Activated naive CD8-positive, alpha-beta T cell treated with anti-CD3 and anti-CD28 coated beads, Interleukin-2, amount 50 U/mL, for 24 hours (primary cell): ENCODE measurements around the gene SORL1.
A peak's percentile ranks its signal among the peaks of the same experiment; 100 is the strongest.
"Not testable (repeated sequence)": the region's sequence is repeated elsewhere in the genome, so short reads cannot be mapped to it uniquely, and the experiment has no call there.

Experiments used
- ATAC-seq: fragments of 150-1000 bp; cut with Tn5 transposase; one replicate; pipeline ENCODE4 v1.10.0; 2021
- DNase-seq: peaks from one replicate; pipeline ENCODE4 v3.0.0; 2021
- H3K27ac Mint-ChIP-seq: one replicate; pipeline ENCODE4 v1.8.0; 2021; ENCODE audit warnings: mild to moderate bottlenecking, mixed read lengths
- H3K27me3 Mint-ChIP-seq: one replicate; pipeline ENCODE4 v1.8.0; 2021; ENCODE audit warnings: mixed read lengths
- H3K36me3 Mint-ChIP-seq: one replicate; pipeline ENCODE4 v1.8.0; 2021; ENCODE audit warnings: low read depth, mixed read lengths
- H3K4me1 Mint-ChIP-seq: one replicate; pipeline ENCODE4 v1.8.0; 2021; ENCODE audit warnings: mixed read lengths
- H3K4me3 Mint-ChIP-seq: one replicate; pipeline ENCODE4 v1.8.0; 2021; ENCODE audit warnings: mild to moderate bottlenecking, moderate library complexity, mixed read lengths
- H3K9me3 Mint-ChIP-seq: one replicate; pipeline ENCODE4 v1.8.0; 2021; ENCODE audit warnings: mixed read lengths

The SORL1 gene

GRCh38 chr11:121634273-121634672 is 182.2 kb downstream of the SORL1 start:
- ATAC-seq (no peak), DNase-seq (no peak)
- no peaks in the 10 kb centered on the region for H3K27me3 Mint-ChIP-seq
- no peaks in the 10 kb centered on the region for H3K9me3 Mint-ChIP-seq
- H3K27ac Mint-ChIP-seq: no peak overlapping the region
- H3K4me3 Mint-ChIP-seq: no peak overlapping the region
- H3K4me1 Mint-ChIP-seq: no peaks in the 10 kb centered on the region
- peaks cover 13% of the 10 kb centered on the region for H3K36me3 Mint-ChIP-seq

- no peaks in the 10 kb centered on the region for H3K27me3 Mint-ChIP-seq
- peaks cover 11% of the 10 kb centered on the region for H3K36me3 Mint-ChIP-seq
- DNase-seq (no peak), ATAC-seq (no peak)
- H3K4me1 Mint-ChIP-seq: no peaks in the 10 kb centered on the region
- H3K4me3 Mint-ChIP-seq: no peak overlapping the region
- no peak overlapping the region for H3K27ac Mint-ChIP-seq
- H3K9me3 Mint-ChIP-seq: no peaks in the 10 kb centered on the region
These were observed 182.8 kb downstream of the SORL1 start for GRCh38 chr11:121634889-121635288.

- H3K9me3 Mint-ChIP-seq: no peaks in the 10 kb centered on the region
- DNase-seq: no peak
- no peaks in the 10 kb centered on the region for H3K4me1 Mint-ChIP-seq
- H3K4me3 Mint-ChIP-seq: no peak overlapping the region
- H3K27me3 Mint-ChIP-seq: no peaks in the 10 kb centered on the region
- H3K36me3 Mint-ChIP-seq: peaks cover 6% of the 10 kb centered on the region
- H3K27ac Mint-ChIP-seq: no peak overlapping the region
- no peak for ATAC-seq
These were observed 184.1 kb downstream of the SORL1 start for GRCh38 chr11:121636081-121636799.

- no peak for ATAC-seq
- Mint-ChIP-seq H3K4me1 (no peaks in the 10 kb centered on the region), H3K27me3 (no peaks in the 10 kb centered on the region), H3K9me3 (no peaks in the 10 kb centered on the region), H3K36me3 (peaks cover 6% of the 10 kb centered on the region), H3K27ac (no peak overlapping the region), H3K4me3 (no peak overlapping the region)
- DNase-seq: no peak
These were observed 184.7 kb downstream of the SORL1 start for GRCh38 chr11:121636800-121637176.

- not testable (repeated sequence) for H3K36me3 Mint-ChIP-seq, DNase-seq, ATAC-seq, H3K4me3 Mint-ChIP-seq, H3K27ac Mint-ChIP-seq, H3K9me3 Mint-ChIP-seq, H3K4me1 Mint-ChIP-seq, H3K27me3 Mint-ChIP-seq
These were observed 185.5 kb downstream of the SORL1 start for GRCh38 chr11:121637587-121637986.

- no peaks in the 10 kb centered on the region for H3K27me3 Mint-ChIP-seq
- H3K4me1 Mint-ChIP-seq: no peaks in the 10 kb centered on the region
- no peak overlapping the region for H3K27ac Mint-ChIP-seq
- H3K4me3 Mint-ChIP-seq: no peak overlapping the region
- H3K9me3 Mint-ChIP-seq: no peaks in the 10 kb centered on the region
- DNase-seq: no peak
- H3K36me3 Mint-ChIP-seq: no peaks in the 10 kb centered on the region
- ATAC-seq: peak; percentile 36
These were observed 191.5 kb downstream of the SORL1 start for GRCh38 chr11:121643479-121644186.

GRCh38 chr11:121644187-121644512 is 192.0 kb downstream of the SORL1 start:
- no peaks in the 10 kb centered on the region for H3K4me1 Mint-ChIP-seq
- H3K36me3 Mint-ChIP-seq: no peaks in the 10 kb centered on the region
- H3K4me3 Mint-ChIP-seq: no peak overlapping the region
- no peak for ATAC-seq
- DNase-seq: no peak
- H3K27me3 Mint-ChIP-seq: no peaks in the 10 kb centered on the region
- no peaks in the 10 kb centered on the region for H3K9me3 Mint-ChIP-seq
- no peak overlapping the region for H3K27ac Mint-ChIP-seq

GRCh38 chr11:121645001-121645400 is 192.9 kb downstream of the SORL1 start:
- DNase-seq (no peak), ATAC-seq (no peak)
- no peak overlapping the region for H3K27ac Mint-ChIP-seq
- H3K4me1 Mint-ChIP-seq: peaks cover 3% of the 10 kb centered on the region
- no peak overlapping the region for H3K4me3 Mint-ChIP-seq
- no peaks in the 10 kb centered on the region for H3K27me3 Mint-ChIP-seq
- H3K9me3 Mint-ChIP-seq: no peaks in the 10 kb centered on the region
- no peaks in the 10 kb centered on the region for H3K36me3 Mint-ChIP-seq

- Mint-ChIP-seq H3K27ac (no peak overlapping the region), H3K9me3 (no peaks in the 10 kb centered on the region), H3K36me3 (no peaks in the 10 kb centered on the region), H3K4me1 (peaks cover 9% of the 10 kb centered on the region), H3K4me3 (no peak overlapping the region), H3K27me3 (no peaks in the 10 kb centered on the region)
- no peak for DNase-seq
- ATAC-seq: no peak
These were observed 193.5 kb downstream of the SORL1 start for GRCh38 chr11:121645596-121645995.

GRCh38 chr11:121648306-121648705 is 196.2 kb downstream of the SORL1 start:
- Mint-ChIP-seq H3K27ac (no peak overlapping the region), H3K4me3 (no peak overlapping the region), H3K36me3 (no peaks in the 10 kb centered on the region), H3K27me3 (no peaks in the 10 kb centered on the region), H3K9me3 (no peaks in the 10 kb centered on the region), H3K4me1 (peaks cover 19% of the 10 kb centered on the region)
- DNase-seq: no peak
- ATAC-seq: no peak

GRCh38 chr11:121649798-121650197 is 197.7 kb downstream of the SORL1 start:
- Mint-ChIP-seq H3K4me3 (no peak overlapping the region), H3K27me3 (no peaks in the 10 kb centered on the region), H3K4me1 (peaks cover 19% of the 10 kb centered on the region), H3K9me3 (no peaks in the 10 kb centered on the region), H3K36me3 (no peaks in the 10 kb centered on the region), H3K27ac (no peak overlapping the region)
- no peak for ATAC-seq
- DNase-seq: no peak

GRCh38 chr11:121650351-121651256 is 198.5 kb downstream of the SORL1 start:
- H3K9me3 Mint-ChIP-seq: no peaks in the 10 kb centered on the region
- peaks cover 23% of the 10 kb centered on the region for H3K4me1 Mint-ChIP-seq
- peak overlapping the region; percentile 64 for H3K27ac Mint-ChIP-seq
- H3K36me3 Mint-ChIP-seq: no peaks in the 10 kb centered on the region
- no peaks in the 10 kb centered on the region for H3K27me3 Mint-ChIP-seq
- H3K4me3 Mint-ChIP-seq: peak overlapping the region; percentile 32
- peak; percentile 75 for ATAC-seq
- no peak for DNase-seq

GRCh38 chr11:121651257-121651605 is 199.1 kb downstream of the SORL1 start:
- no peak overlapping the region for H3K27ac Mint-ChIP-seq
- no peaks in the 10 kb centered on the region for H3K36me3 Mint-ChIP-seq
- DNase-seq: no peak
- no peaks in the 10 kb centered on the region for H3K9me3 Mint-ChIP-seq
- H3K27me3 Mint-ChIP-seq: no peaks in the 10 kb centered on the region
- peaks cover 29% of the 10 kb centered on the region for H3K4me1 Mint-ChIP-seq
- no peak overlapping the region for H3K4me3 Mint-ChIP-seq
- no peak for ATAC-seq

GRCh38 chr11:121652971-121653370 is 200.9 kb downstream of the SORL1 start:
- H3K27me3 Mint-ChIP-seq: no peaks in the 10 kb centered on the region
- H3K36me3 Mint-ChIP-seq: no peaks in the 10 kb centered on the region
- DNase-seq (no peak), ATAC-seq (no peak)
- H3K9me3 Mint-ChIP-seq: no peaks in the 10 kb centered on the region
- no peak overlapping the region for H3K27ac Mint-ChIP-seq
- H3K4me3 Mint-ChIP-seq: no peak overlapping the region
- H3K4me1 Mint-ChIP-seq: peaks cover 30% of the 10 kb centered on the region
